Gastrocnemius medialis (tissue), 4 donors: Measurements from ENCODE around the gene SERPINB10. TPM values are rescaled to one million over a fixed set of nuclear protein-coding genes. Genes with fewer than 3 reads are reported as not detected.

Experiments
- ATAC-seq, 2 donors: fragments of 150-250 bp; one replicate each; pipeline ENCODE4 v1.9.1; 2016
- DNase-seq, 2 donors: peaks; one replicate each; pipeline ENCODE4 v3.0.0-alpha.2; 2019
- H3K27ac ChIP-seq, 4 donors: fragments of 200-600 bp; sonication (generic); 1 replicate in 1 of 4; 2 replicates in 3 of 4; pipeline ENCODE4 v1.5.1; 2016 to 2018; ENCODE audit warnings: mild to moderate bottlenecking in 2 of 4, moderate library complexity in 1 of 4
- H3K27me3 ChIP-seq, 3 donors: fragments of 200-600 bp; sonication (generic) in 2 of 3; 1 replicate in 1 of 3; 2 replicates in 2 of 3; pipeline versions ENCODE4 v1.5.1 to v1.6.0; 2016 to 2019; ENCODE audit warnings: mild to moderate bottlenecking in 1 of 3, moderate library complexity in 1 of 3
- H3K36me3 ChIP-seq, 2 donors: fragments of 200-600 bp; sonication (generic) in 1 of 2; one replicate each; pipeline ENCODE4 v1.5.1; 2017 to 2018
- H3K4me1 ChIP-seq, 2 donors: fragments of 200-600 bp; sonication (generic) in 1 of 2; one replicate each; pipeline ENCODE4 v1.5.1; 2016 to 2017; ENCODE audit warnings: mild to moderate bottlenecking in 2 of 2
- H3K4me3 ChIP-seq, 4 donors: fragments of 200-600 bp; sonication (generic) in 3 of 4; 1 replicate in 1 of 4; 2 replicates in 3 of 4; pipeline ENCODE4 v1.5.1; 2016 to 2019; ENCODE audit warnings: mild to moderate bottlenecking in 2 of 4
- H3K9me3 ChIP-seq, 3 donors: fragments of 200-600 bp; sonication (generic) in 2 of 3; 1 replicate in 1 of 3; 2 replicates in 2 of 3; pipeline ENCODE4 v1.5.1; 2016 to 2019
- POLR2A ChIP-seq, 2 donors: fragments of 450-650 bp; IDR thresholded peaks; one replicate each; pipeline ENCODE4 v1.6.1; 2017; ENCODE audit warnings: antibody characterized with exemption in 2 of 2, mild to moderate bottlenecking in 2 of 2, moderate library complexity in 2 of 2
- in situ Hi-C, 4 donors: fragments of 200-750 bp; cut with MboI; loops; one replicate each; pipeline versions ENCODE4 v1.15.0 to v1.8.0; 2017; ENCODE audit warnings: low sequenced_read_pairs in 4 of 4
- intact Hi-C: fragments of 100-400 bp; cut with DNase I; formaldehyde crosslinking; loops from one replicate; pipeline ENCODE4 v1.15.1; 2023; ENCODE audit warnings: low total_unique reads
- total RNA-seq, 4 donors: library from RNA; depleted of rRNA; stranded (reverse); fragments of >200 nt; gene quantifications; one replicate each; pipeline versions ENCODE4 v1.1.0 to v1.2.3, GENCODE V29; 2016
- TF ChIP-seq, protein P1 (sequence below), 5 experiments: fragments of 450-650 bp in 3 of 5; fragments of 200-600 bp in 2 of 5; sonication (generic) in 2 of 5; IDR thresholded peaks in 4 of 5; conservative IDR thresholded peaks in 1 of 5; 1 replicate in 4 of 5; 2 replicates in 1 of 5; pipeline ENCODE4 v1.5.1; 2016 to 2019; ENCODE audit warnings: antibody characterized with exemption in 5 of 5, mild to moderate bottlenecking in 3 of 5, moderate library complexity in 3 of 5

Gene SERPINB10
- total RNA-seq, 4 donors from 2014 or later, result not detected

DNA sequence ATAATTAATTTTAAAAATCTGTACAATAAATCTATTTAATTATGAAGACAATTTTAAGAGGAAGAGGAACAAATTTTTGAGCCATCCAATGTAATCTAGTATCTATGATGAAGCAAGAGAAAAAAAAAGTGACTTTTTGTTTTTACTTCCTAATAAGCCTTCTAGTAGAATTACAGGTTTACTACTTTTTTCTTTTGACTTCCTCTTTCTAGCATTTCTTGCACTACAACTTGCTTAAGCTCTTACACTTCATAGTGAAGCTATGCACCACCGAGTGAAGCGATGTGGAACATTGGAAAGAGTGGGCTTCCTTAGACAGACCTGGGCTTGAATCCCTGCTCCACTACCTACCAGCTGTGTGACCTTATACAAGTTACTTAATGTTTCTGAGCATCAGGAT is 18.1 kb upstream of the SERPINB10 start:
- TF ChIP-seq, protein P1, sequence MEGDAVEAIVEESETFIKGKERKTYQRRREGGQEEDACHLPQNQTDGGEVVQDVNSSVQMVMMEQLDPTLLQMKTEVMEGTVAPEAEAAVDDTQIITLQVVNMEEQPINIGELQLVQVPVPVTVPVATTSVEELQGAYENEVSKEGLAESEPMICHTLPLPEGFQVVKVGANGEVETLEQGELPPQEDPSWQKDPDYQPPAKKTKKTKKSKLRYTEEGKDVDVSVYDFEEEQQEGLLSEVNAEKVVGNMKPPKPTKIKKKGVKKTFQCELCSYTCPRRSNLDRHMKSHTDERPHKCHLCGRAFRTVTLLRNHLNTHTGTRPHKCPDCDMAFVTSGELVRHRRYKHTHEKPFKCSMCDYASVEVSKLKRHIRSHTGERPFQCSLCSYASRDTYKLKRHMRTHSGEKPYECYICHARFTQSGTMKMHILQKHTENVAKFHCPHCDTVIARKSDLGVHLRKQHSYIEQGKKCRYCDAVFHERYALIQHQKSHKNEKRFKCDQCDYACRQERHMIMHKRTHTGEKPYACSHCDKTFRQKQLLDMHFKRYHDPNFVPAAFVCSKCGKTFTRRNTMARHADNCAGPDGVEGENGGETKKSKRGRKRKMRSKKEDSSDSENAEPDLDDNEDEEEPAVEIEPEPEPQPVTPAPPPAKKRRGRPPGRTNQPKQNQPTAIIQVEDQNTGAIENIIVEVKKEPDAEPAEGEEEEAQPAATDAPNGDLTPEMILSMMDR (IDR thresholded peaks at IDR 0.05 in 4 of 5, conservative IDR thresholded peaks at IDR 0.05 in 1 of 5), result no peak
- TF ChIP-seq POLR2A (IDR thresholded peaks at IDR 0.05), result no peak
- Histone ChIP-seq H3K4me3 (no peak overlapping the region), H3K9me3 (no peaks in the 10 kb centered on the region), H3K4me1 (no peaks in the 10 kb centered on the region), H3K36me3 (no peaks in the 10 kb centered on the region), H3K27me3 (no peaks in the 10 kb centered on the region), H3K27ac (no peak overlapping the region)
- no peak for ATAC-seq
- in situ Hi-C loops, result no loop called here
- intact Hi-C loops, result no loop called here
- no peak for DNase-seq

- no peaks in the 10 kb centered on the region for H3K36me3 ChIP-seq
- H3K4me1 ChIP-seq, result no peaks in the 10 kb centered on the region
- in situ Hi-C loops (no loop called here), intact Hi-C loops (no loop called here)
- no peak overlapping the region for H3K4me3 ChIP-seq
- no peak for ATAC-seq
- no peak for DNase-seq
- H3K27ac ChIP-seq, result no peak overlapping the region
- TF ChIP-seq POLR2A (IDR thresholded peaks at IDR 0.05), result no peak
- TF ChIP-seq, protein P1 (IDR thresholded peaks at IDR 0.05 in 4 of 5, conservative IDR thresholded peaks at IDR 0.05 in 1 of 5), result no peak
- no peaks in the 10 kb centered on the region for H3K27me3 ChIP-seq
- H3K9me3 ChIP-seq, result no peaks in the 10 kb centered on the region
Observed at GRCh38 chr18:63890237-63890949, 17.4 kb upstream of the SERPINB10 start.

DNA sequence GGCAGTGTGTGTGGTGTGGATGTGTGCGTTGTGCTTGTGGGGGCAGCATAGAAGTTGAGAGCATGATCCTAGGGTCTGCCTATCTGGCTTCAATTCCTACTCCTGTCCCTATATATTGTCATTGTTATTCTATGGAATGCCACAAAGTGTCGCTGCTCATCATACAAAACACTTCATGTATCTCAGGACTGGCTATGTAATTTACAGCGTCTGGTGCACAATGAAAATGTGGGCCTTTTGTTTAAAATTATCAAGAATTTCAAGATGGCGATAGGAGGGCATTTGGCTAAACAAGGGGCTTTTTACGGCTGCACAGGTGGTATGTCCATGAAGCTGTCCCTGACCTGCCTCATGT is 16.8 kb upstream of the SERPINB10 start:
- Histone ChIP-seq H3K27me3 (no peaks in the 10 kb centered on the region), H3K27ac (no peak overlapping the region), H3K36me3 (no peaks in the 10 kb centered on the region), H3K4me3 (no peak overlapping the region), H3K9me3 (no peaks in the 10 kb centered on the region), H3K4me1 (no peaks in the 10 kb centered on the region)
- TF ChIP-seq POLR2A (IDR thresholded peaks at IDR 0.05), result no peak
- TF ChIP-seq, protein P1 (IDR thresholded peaks at IDR 0.05 in 4 of 5, conservative IDR thresholded peaks at IDR 0.05 in 1 of 5), result no peak
- DNase-seq (no peak), ATAC-seq (no peak)
- in situ Hi-C loops (no loop called here), intact Hi-C loops (no loop called here)

GRCh38 chr18:63892566-63892965 is 15.2 kb upstream of the SERPINB10 start:
- no peaks in the 10 kb centered on the region for H3K27me3 ChIP-seq
- TF ChIP-seq, protein P1 (IDR thresholded peaks at IDR 0.05 in 4 of 5, conservative IDR thresholded peaks at IDR 0.05 in 1 of 5), result no peak
- TF ChIP-seq POLR2A (IDR thresholded peaks at IDR 0.05), result no peak
- H3K27ac ChIP-seq, result no peak overlapping the region
- ATAC-seq, result no peak
- H3K4me3 ChIP-seq, result no peak overlapping the region
- no peaks in the 10 kb centered on the region for H3K9me3 ChIP-seq
- DNase-seq, result no peak
- in situ Hi-C loops, result no loop called here
- H3K36me3 ChIP-seq, result no peaks in the 10 kb centered on the region
- intact Hi-C loops, result no loop called here
- H3K4me1 ChIP-seq, result no peaks in the 10 kb centered on the region
